Mononuclear cell (primary cell): ENCODE data around the gene SLC1A2. TPM values are rescaled to one million over a fixed set of nuclear protein-coding genes. Genes with fewer than 3 reads are reported as not detected.

Experiments used
- H3K27me3 ChIP-seq: 2 replicates; pipeline ENCODE4 v1.6.0; 2011; ENCODE audit warnings: low read length, control low read depth; ENCODE audit not compliant: insufficient read depth
- H3K4me1 ChIP-seq: 2 replicates; pipeline ENCODE4 v1.5.1; 2011; ENCODE audit warnings: mild to moderate bottlenecking, low read length, control low read depth; ENCODE audit not compliant: insufficient read depth
- H3K4me3 ChIP-seq: 2 replicates; pipeline ENCODE4 v1.5.1; 2011; ENCODE audit warnings: mild to moderate bottlenecking, low read length, moderate library complexity
- H3K9me3 ChIP-seq: 2 replicates; pipeline ENCODE4 v1.5.1; 2011; ENCODE audit warnings: low read depth, mild to moderate bottlenecking, control low read depth, low read length
- total RNA-seq: library from RNA; depleted of rRNA; stranded (reverse); fragments of >200 nt; gene quantifications from one replicate; pipeline ENCODE4 v1.2.3, GENCODE V29; 2012

The SLC1A2 gene
- total RNA-seq, 1 donor = 2.0 TPM

DNA sequence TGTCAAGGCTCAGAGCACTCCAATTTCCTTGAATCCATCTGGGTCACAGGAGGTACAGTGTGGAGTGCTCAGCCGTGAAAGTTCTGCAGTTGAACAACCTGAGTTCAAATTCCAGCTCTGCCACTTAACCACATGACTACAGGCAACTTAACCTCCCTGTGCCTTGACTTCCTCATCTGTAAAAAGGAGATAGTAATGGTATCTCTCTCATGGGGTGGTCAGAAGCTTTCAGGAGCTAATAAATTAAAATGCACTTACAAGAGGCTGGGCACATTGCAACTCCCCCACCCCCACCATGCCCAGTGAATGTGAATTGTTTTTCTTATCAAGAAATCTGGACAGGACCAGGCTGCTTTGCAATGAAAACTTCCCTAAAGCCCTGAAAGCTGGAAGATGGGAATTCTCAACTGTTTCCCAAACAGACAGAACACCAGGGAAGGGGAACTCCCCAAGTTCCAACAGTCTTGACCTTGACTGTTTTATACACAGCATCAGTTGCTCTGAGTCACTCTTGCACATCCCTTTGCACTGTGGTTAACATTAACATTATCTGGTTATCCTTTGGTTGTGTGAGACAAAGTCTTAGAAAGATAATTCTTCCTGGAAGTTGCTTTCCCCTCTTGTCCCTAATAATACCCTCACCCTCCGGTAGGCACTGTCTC lies 137.0 kb downstream of the SLC1A2 start:
- Histone ChIP-seq H3K4me3 (no peak overlapping the region), H3K9me3 (no peaks in the 10 kb centered on the region), H3K27me3 (no peaks in the 10 kb centered on the region), H3K4me1 (no peaks in the 10 kb centered on the region)

GRCh38 chr11:35281169-35281688 lies 138.1 kb downstream of the SLC1A2 start:
- Histone ChIP-seq H3K4me1 (no peaks in the 10 kb centered on the region), H3K9me3 (no peaks in the 10 kb centered on the region), H3K4me3 (no peak overlapping the region), H3K27me3 (no peaks in the 10 kb centered on the region)

GRCh38 chr11:35280727-35281126 lies 138.6 kb downstream of the SLC1A2 start:
- H3K27me3 ChIP-seq = no peaks in the 10 kb centered on the region
- H3K4me3 ChIP-seq = no peak overlapping the region
- H3K4me1 ChIP-seq = no peaks in the 10 kb centered on the region
- H3K9me3 ChIP-seq = no peaks in the 10 kb centered on the region

DNA sequence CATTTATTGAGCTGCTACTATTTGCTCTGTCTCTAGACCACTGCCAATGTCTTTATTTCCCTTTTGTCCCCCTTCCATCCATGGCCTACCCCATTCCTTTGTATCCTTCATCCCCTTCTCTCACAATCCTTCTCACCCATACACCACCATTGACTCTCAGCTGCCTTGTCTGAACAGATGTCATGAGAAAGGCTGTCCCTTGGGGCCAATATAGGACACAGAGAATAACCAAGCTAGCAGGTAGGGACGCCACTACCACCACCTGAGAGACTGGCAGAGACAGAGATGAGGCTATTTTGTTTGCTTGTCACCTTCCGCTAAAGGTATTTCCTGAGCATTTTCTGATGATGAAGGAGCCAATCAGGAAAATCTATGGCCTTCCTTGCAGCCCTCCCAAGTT lies 141.5 kb downstream of the SLC1A2 start:
- H3K4me1 ChIP-seq = peaks cover 5% of the 10 kb centered on the region
- no peaks in the 10 kb centered on the region for H3K27me3 ChIP-seq
- no peaks in the 10 kb centered on the region for H3K9me3 ChIP-seq
- H3K4me3 ChIP-seq = no peak overlapping the region

GRCh38 chr11:35276396-35277145 lies 142.8 kb downstream of the SLC1A2 start:
- Histone ChIP-seq H3K4me1 (peaks cover 14% of the 10 kb centered on the region), H3K27me3 (no peaks in the 10 kb centered on the region), H3K4me3 (no peak overlapping the region), H3K9me3 (no peaks in the 10 kb centered on the region)

- Histone ChIP-seq H3K27me3 (no peaks in the 10 kb centered on the region), H3K4me3 (no peak overlapping the region), H3K4me1 (peaks cover 14% of the 10 kb centered on the region), H3K9me3 (no peaks in the 10 kb centered on the region)
Observed at GRCh38 chr11:35275786-35276170, 143.6 kb downstream of the SLC1A2 start.

DNA sequence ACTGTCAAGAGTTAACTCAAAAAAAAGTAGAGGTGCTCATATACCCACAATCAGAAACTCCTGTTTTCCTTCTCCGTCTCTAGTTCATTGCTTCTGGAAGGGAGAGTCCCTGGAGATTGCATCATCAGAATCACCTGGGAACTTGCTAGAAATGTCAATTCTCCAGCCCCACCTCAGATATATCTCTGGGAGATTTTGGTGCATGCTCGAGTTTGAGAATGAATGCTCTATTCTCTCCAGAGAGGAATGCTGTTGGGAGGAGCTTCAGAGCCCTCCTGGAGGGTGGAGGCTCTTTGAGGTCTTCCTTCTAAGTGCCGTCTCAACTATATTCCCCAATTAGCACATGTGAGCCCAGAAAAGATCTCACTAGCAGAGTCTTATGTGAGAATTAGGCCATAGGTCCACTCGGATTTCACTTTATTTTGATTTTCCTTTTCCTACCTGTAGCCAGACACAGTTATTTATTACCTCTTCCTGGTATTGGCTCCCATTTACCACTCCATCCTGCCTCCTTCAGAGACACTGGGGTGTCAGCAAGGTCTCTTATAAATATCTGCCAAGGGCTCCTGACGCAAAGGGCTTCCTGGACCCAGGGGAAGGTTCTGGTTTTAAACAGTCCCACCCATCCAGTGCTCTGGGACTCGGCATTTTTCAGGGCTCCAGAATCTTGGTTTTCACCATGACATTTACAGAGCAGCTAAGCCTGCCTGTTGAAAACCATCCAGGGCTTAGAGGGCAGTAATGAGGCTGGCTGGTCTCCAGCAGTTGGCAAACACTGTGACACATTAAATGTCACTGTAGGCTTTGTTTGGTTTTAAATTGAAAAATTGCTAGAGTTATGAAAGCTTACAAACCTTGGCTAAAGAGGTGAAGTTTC lies 144.2 kb downstream of the SLC1A2 start:
- Histone ChIP-seq H3K4me1 (peaks cover 14% of the 10 kb centered on the region), H3K27me3 (no peaks in the 10 kb centered on the region), H3K9me3 (no peaks in the 10 kb centered on the region), H3K4me3 (no peak overlapping the region)

GRCh38 chr11:35272391-35272902 lies 146.9 kb downstream of the SLC1A2 start:
- Histone ChIP-seq H3K9me3 (no peaks in the 10 kb centered on the region), H3K4me3 (no peak overlapping the region), H3K4me1 (peaks cover 14% of the 10 kb centered on the region), H3K27me3 (no peaks in the 10 kb centered on the region)

- no peak overlapping the region for H3K4me3 ChIP-seq
- no peaks in the 10 kb centered on the region for H3K9me3 ChIP-seq
- no peaks in the 10 kb centered on the region for H3K27me3 ChIP-seq
- H3K4me1 ChIP-seq = peaks cover 14% of the 10 kb centered on the region
Observed at GRCh38 chr11:35271031-35271430, 148.3 kb downstream of the SLC1A2 start.

GRCh38 chr11:35270342-35270741 lies 149.0 kb downstream of the SLC1A2 start:
- Histone ChIP-seq H3K27me3 (no peaks in the 10 kb centered on the region), H3K9me3 (no peaks in the 10 kb centered on the region), H3K4me3 (no peak overlapping the region), H3K4me1 (peaks cover 14% of the 10 kb centered on the region)

- H3K27me3 ChIP-seq = no peaks in the 10 kb centered on the region
- H3K4me1 ChIP-seq = peaks cover 6% of the 10 kb centered on the region
- no peaks in the 10 kb centered on the region for H3K9me3 ChIP-seq
- H3K4me3 ChIP-seq = no peak overlapping the region
Observed at GRCh38 chr11:35267504-35267903, 151.9 kb downstream of the SLC1A2 start.

- Histone ChIP-seq H3K4me1 (no peaks in the 10 kb centered on the region), H3K27me3 (no peaks in the 10 kb centered on the region), H3K4me3 (no peak overlapping the region), H3K9me3 (no peaks in the 10 kb centered on the region)
Observed at GRCh38 chr11:35265755-35266454, 153.5 kb downstream of the SLC1A2 start.

DNA sequence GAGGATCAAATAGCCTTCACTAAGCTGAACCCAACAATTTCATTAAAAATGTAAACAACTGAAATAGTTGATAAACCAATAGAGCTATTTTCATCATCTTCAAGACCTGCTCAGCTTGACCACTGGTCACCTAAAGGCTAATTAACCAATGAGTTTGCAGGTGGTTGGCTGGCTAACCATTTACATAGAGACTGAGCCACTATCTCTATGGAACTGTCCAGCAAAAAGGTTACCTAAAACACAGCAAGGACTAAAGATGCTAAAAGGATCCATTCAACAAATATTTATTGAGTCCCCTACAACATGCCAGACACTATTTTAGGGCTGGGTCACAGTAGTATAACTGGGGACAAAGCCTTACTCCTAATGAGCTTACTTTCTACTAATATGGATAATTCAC lies 156.6 kb downstream of the SLC1A2 start:
- Histone ChIP-seq H3K4me3 (no peak overlapping the region), H3K9me3 (no peaks in the 10 kb centered on the region), H3K4me1 (no peaks in the 10 kb centered on the region), H3K27me3 (no peaks in the 10 kb centered on the region)

DNA sequence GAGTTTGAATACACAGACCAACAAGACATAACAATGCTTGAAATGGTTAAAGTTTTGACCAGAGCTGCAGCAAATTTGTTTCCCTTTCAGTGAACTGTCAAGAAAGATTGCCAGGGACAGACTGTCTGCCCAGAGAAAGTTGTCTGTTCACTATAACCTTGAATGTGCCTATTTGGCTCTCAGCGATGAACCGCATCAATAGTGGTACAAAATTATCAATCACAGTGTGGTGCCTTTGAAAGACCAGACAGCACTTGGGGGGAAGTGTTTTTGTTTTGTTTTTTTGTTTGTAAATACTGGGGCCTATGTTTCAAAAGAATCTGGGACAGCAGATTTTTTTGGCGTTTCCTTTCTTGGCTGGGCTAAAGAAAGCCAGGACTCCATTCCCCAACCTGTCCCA lies 157.3 kb downstream of the SLC1A2 start:
- Histone ChIP-seq H3K4me3 (no peak overlapping the region), H3K4me1 (peaks cover 7% of the 10 kb centered on the region), H3K9me3 (no peaks in the 10 kb centered on the region), H3K27me3 (no peaks in the 10 kb centered on the region)
